NCI-H2171 treated with DMSO at 0.1 percent for 48 hours (cell line): Measurements from ENCODE around the gene SAMD7.

Source experiments
- DNase-seq: peaks from one replicate; lab custom pipeline; 2025; lab: John Stamatoyannopoulos, UW

SAMD7 gene

DNA sequence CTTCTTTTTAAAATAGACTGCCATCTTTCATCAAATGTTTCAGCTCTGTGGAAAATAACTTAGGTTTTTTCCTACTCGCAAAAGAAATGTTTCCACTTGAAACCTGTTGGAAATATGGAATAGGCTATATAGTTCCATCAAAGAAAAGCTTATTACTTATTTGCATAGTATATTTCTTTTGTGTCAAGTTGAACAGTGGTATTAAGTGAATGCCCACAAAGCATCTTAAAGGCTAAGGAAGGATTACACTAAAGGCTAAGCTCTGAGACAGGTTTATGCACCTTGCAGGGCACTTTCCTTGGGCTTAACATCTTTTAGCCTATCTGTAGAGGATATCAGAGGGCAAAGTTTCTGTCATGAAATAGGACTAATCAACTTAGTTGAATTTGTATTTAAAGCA is at the start of gene SAMD7:
Gene SAMD7 (plus strand): TSS at position 301 of the 400 bp plus-strand sequence. CDS start 7,927 bp downstream, outside the sequence.
- no peak for DNase-seq

GRCh38 chr3:169861871-169862270 is 49.5 kb upstream of the SAMD7 start:
- no peak for DNase-seq

GRCh38 chr3:169863458-169863899 is 47.9 kb upstream of the SAMD7 start:
- peak; percentile 20 for DNase-seq

DNA sequence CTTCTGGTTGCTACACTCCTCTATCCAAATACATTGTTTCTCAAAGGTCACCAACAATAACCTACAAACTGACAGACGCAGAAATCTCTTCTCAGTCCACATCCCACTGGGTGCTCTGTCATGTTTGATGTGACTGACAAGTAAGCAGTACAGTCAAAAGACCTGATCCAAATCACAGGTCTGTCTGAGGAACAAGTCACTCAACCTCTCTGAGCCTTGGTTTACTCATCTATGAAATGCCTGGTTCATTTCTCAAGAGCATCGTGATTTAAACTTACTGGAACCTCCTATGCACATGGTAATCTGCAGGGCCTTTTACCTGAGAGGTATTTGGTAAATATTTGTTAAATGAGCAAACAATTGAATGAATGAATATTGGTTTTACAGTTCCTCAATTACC is 47.1 kb upstream of the SAMD7 start:
- DNase-seq = no peak

- no peak for DNase-seq
These were observed 46.1 kb upstream of the SAMD7 start for GRCh38 chr3:169865176-169865767.

- DNase-seq = no peak
These were observed 43.7 kb upstream of the SAMD7 start for GRCh38 chr3:169867584-169868210.

DNA sequence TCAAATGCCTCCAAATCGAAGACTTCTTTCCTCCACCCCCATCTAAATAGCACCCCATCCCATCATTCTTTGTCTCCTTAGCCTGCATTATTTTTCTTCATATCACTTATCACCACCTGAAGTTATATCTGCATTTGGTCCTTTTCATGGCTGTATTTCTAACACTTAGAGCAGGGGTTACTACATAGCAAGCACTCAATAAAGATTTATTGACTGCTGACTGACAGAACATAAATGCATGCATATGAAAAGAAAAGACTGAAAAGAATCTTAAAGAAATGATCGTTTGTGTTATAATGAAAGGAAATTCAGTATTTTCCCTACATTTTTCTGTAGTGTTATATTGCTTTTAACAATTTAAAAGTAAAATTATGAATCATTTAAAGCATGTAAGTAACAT is 43.0 kb upstream of the SAMD7 start:
- no peak for DNase-seq

DNA sequence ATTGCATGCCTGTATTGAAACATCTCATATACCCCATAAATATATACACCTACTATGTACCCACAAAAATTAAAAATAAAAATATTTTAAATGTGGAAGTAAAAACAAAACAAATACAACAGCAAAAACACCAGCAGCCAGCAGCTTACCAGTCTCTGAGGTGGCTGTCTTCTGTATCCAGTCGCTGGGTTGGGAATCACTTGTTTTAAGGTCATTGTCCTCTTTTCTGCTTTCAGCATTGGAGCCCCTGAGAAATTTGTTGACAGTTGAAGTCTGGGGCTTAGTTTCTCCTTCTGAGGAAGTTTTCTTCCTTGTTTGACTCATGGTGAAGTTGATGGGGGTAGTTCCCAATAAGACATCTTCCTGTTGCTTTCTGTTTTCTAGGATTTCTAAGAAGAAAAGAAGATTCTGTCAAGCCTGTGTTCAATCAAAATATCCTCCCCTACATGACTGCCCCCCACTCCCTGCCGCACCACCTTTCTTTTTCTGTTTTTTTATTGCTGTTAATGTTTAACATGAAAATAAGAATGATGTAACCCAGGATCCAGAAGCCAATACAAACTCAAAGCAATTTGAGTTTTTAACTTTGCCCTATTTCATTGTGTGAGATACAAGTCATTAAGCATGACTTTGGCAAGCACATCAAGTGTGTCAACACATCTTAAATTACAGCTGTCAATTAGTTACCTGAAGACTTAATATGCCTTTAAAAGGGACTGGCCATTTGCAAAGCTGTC is 41.7 kb upstream of the SAMD7 start, which contains the start of gene LRRC31:
Gene LRRC31 (minus strand): TSS at position 452 of the 737 bp plus-strand sequence. CDS start 128 bp downstream, at position 324.
- no peak for DNase-seq

- no peak for DNase-seq
These were observed 40.1 kb upstream of the SAMD7 start for GRCh38 chr3:169871129-169871886.

DNA sequence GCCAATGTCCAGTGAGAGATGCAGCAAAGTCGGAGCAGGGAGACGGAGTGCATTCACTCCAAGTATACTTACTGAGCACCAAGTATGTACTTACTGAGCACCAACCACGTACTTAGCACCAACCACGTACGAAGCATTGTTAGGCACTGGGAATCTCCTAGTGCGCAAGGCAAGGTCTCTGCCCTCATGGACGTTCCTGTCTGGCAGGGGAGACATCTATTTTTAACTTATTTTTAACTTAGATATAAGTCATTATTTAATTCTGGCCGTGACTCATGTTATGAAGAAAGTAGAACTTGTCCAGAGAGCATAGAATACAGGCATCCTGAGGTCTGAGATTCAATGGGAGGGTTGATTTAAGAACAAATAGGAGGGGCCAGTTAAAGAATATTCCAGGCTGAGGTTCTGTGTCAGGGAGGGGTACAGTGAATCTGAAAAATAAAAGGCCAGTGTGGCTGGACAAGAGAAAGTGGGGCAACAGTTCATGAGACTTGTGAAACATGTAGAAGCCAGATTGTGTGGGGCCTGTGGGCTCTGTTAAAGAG is 32.3 kb upstream of the SAMD7 start:
- no peak for DNase-seq

GRCh38 chr3:169879845-169880575 is 31.4 kb upstream of the SAMD7 start:
- DNase-seq = no peak

DNA sequence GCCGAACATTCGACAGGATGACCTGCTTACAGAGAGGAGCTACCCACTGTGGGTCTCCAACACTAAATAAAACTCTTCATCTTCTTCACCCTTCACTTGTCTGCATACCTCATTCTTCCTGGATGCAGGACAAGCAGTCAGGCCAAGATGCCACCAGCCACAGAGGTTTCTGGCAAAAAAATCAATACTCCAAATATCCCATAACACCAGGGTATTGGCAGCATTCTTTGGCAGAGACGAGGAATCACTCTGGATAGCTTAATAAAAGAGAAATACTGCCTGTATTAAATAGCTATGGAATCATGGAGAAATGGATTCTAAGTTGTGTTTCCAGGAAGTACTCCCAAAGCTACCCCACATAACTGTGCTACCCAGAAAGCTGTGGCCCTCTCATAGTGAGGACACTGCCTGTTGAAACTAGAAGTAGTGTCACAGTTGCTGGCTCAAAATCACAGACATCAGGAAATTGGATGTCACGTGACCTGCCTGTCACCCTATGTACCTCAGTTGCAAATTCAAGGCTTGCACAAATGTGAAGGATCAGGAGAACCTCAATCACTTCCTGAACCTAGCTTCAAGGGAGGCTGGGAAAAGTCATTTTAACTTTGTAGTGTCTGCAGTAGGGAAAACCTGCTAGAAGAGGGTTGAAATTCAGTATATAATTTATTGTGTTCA is 30.7 kb upstream of the SAMD7 start:
- DNase-seq = no peak

DNA sequence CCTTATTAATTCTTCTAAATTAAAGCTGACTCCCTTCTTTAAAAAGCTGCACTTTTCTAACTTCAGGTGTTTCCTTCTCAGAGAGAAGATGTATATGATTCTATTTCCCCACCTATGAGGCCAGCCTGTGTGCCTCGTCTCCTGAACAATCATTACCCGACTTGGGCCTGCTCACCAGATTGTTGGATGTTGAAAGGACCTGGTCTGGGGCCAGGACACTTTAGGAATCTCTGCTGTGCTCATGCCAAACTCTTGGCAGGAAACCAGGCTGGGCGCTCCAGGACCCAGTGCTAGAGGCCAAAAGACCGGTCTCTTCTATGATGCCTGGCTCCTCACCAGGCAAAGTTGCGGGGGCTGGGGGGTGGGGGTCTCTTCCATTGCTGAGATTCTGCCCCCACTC is 24.7 kb upstream of the SAMD7 start:
- no peak for DNase-seq

GRCh38 chr3:169891886-169892285 is 19.5 kb upstream of the SAMD7 start:
- no peak for DNase-seq

DNA sequence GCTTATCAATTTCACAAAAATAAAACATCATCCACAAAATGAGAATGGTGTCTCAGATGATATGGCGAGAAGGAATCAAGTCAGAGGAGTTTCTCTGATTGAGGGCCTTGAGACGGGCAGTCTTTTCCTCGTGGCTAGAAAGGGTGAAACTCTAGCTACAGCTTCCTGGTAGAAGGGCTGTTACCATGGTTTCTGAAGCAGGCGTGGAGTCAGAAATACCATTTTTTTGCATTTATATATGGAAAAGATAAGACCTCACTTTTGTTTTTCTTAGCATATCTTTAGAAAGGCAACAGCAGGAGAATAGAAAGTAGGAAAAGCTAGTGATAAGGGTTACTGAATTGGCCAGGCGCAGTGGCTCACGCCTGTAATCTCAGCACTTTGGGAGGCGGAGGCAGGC is 17.3 kb upstream of the SAMD7 start:
- no peak for DNase-seq

GRCh38 chr3:169895072-169895471 is 16.3 kb upstream of the SAMD7 start:
- DNase-seq = no peak

GRCh38 chr3:169897284-169897683 is 14.1 kb upstream of the SAMD7 start:
- no peak for DNase-seq

GRCh38 chr3:169901453-169901852 is 9.9 kb upstream of the SAMD7 start:
- DNase-seq = no peak

DNA sequence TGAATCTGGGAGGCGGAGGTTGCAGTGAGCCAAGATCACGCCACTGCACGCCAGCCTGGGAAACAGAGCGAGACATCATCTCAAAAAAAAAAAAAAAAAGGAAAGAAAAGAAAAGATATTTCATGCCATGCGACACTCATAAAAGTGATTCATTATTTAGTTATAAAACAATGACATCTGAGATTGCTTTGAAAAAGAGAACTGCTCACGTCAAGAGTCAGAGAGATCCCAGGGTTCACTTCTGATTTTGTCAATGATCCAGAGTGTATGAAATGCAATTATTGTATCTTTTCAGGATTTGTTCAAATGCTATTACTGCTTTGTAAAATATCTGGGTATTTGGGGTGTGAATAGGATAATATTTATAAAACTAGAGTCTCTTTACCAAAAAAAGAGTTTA is 6.0 kb upstream of the SAMD7 start:
- no peak for DNase-seq

DNA sequence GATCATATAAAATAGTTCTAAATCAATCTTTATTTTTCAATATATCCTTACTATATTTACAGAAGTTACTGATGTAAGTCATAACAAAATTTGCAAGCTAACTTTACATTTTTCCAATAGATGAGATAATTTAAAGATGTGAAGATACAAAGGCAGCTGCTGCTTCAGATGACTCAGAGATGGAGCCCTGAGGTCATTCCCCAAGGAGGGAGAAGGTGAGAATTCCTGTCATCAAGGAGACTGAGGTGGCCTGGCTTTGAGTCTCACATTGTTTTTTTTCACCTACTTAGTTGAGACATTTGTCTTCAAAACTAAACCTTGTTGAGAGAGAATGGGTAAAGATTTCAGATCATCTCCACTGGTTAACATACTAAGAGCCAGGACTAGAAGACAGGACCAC is 3.9 kb upstream of the SAMD7 start:
- no peak for DNase-seq

GRCh38 chr3:169907944-169908343 is 3.4 kb upstream of the SAMD7 start:
- no peak for DNase-seq
